ENCODE data around the gene AMBRA1.
A peak's percentile ranks its signal among the peaks of the same experiment; 100 is the strongest.

DNA sequence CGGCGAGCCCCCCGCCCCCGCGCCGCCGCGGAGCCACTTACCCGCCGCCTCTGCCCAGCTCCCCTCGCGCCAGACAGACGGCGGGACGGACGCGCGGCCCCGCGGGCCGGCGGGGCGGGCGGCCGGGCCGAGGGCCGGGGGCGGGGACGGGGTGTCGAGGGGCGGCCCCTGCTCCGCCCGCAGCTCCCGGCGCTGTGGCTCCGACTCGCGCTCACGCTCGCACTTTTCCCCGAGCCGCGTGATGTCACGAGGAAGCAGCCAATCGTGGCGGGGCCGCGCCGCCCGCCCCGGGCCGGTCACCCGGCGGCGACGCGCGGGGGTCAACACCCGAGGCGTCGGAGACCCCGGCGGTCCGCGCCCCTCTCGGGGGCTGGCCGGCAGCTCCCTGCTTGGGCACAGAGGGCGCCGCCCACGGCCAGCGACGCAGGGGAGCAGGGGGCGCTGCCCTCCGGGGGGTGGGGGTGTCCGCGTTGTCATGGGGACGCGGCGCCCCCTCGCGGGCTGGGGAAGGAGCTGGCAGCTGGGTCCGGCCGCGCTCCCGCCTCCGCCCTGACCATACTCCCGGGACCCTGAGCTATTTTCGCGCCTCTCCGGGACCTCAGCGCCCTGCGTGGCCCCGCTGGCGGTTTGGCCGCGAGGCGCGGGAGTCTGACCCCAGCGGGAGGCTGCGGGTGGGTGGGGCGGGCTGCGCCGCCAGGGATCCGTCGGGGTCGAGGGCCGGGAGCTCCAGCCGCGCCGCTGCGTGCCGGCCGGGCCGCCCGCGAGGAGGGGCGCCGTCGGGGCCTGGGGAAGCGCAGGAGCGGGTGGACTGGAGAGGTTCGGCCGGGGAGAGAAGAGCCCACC lies 202.0 kb downstream of the AMBRA1 start, which contains the start of gene CHRM4:
- TF ChIP-seq, protein P1, sequence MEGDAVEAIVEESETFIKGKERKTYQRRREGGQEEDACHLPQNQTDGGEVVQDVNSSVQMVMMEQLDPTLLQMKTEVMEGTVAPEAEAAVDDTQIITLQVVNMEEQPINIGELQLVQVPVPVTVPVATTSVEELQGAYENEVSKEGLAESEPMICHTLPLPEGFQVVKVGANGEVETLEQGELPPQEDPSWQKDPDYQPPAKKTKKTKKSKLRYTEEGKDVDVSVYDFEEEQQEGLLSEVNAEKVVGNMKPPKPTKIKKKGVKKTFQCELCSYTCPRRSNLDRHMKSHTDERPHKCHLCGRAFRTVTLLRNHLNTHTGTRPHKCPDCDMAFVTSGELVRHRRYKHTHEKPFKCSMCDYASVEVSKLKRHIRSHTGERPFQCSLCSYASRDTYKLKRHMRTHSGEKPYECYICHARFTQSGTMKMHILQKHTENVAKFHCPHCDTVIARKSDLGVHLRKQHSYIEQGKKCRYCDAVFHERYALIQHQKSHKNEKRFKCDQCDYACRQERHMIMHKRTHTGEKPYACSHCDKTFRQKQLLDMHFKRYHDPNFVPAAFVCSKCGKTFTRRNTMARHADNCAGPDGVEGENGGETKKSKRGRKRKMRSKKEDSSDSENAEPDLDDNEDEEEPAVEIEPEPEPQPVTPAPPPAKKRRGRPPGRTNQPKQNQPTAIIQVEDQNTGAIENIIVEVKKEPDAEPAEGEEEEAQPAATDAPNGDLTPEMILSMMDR (IDR thresholded peaks at IDR 0.05) = peak; percentile 51
- TF ChIP-seq, protein P2, sequence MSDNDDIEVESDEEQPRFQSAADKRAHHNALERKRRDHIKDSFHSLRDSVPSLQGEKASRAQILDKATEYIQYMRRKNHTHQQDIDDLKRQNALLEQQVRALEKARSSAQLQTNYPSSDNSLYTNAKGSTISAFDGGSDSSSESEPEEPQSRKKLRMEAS (IDR thresholded peaks at IDR 0.05; ENCODE audit: low read depth) = no peak
- TF ChIP-seq EZH2phosphoT487 (IDR thresholded peaks at IDR 0.05; ENCODE audit: borderline replicate concordance, low read depth) (no peak), CHD2 (IDR thresholded peaks at IDR 0.05; ENCODE audit: low read length, partially characterized antibody) (no peak), TAF1 (IDR thresholded peaks at IDR 0.05; ENCODE audit: borderline replicate concordance, low read depth, low read length) (no peak), TEAD4 (IDR thresholded peaks at IDR 0.05; ENCODE audit: borderline replicate concordance, insufficient read depth) (no peak)
- TF ChIP-seq, protein P3, sequence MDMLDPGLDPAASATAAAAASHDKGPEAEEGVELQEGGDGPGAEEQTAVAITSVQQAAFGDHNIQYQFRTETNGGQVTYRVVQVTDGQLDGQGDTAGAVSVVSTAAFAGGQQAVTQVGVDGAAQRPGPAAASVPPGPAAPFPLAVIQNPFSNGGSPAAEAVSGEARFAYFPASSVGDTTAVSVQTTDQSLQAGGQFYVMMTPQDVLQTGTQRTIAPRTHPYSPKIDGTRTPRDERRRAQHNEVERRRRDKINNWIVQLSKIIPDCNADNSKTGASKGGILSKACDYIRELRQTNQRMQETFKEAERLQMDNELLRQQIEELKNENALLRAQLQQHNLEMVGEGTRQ (IDR thresholded peaks at IDR 0.05; ENCODE audit: borderline replicate concordance, low read depth, low read length) = no peak
